H9 (cell line): ENCODE measurements around the gene RYR3. TPM values are rescaled to one million over a fixed set of nuclear protein-coding genes. Genes with fewer than 3 reads are reported as not detected.

Source experiments
- DNase-seq: peaks from one replicate; pipeline ENCODE4 v3.0.0-alpha.2; 2017
- H2AFZ ChIP-seq: one replicate; pipeline ENCODE4 v1.6.1; 2013; ENCODE audit warnings: mild to moderate bottlenecking, low read length, control low read depth, moderate library complexity
- H2AK5ac ChIP-seq: 2 replicates; pipeline ENCODE4 v1.6.1; 2013; ENCODE audit warnings: low read length, control low read depth, mixed read lengths; ENCODE audit not compliant: insufficient read length
- H2BK120ac ChIP-seq: one replicate; pipeline ENCODE4 v1.6.1; 2013; ENCODE audit warnings: low read depth, mild to moderate bottlenecking, low read length, control low read depth, inconsistent platforms; ENCODE audit not compliant: poor library complexity, severe bottlenecking
- H2BK12ac ChIP-seq: 2 replicates; pipeline ENCODE4 v1.6.1; 2013; ENCODE audit warnings: low read length, control low read depth, mixed read lengths, low read depth; ENCODE audit not compliant: insufficient read length
- H2BK15ac ChIP-seq: 2 replicates; pipeline ENCODE4 v1.6.1; 2013; ENCODE audit warnings: low read depth, low read length, control low read depth
- H2BK20ac ChIP-seq: one replicate; pipeline ENCODE4 v1.6.1; 2013; ENCODE audit warnings: low read depth, mild to moderate bottlenecking, low read length, control low read depth, inconsistent platforms; ENCODE audit not compliant: poor library complexity, severe bottlenecking
- H2BK5ac ChIP-seq: 2 replicates; pipeline ENCODE4 v1.6.1; 2013; ENCODE audit warnings: low read length, control low read depth, mixed read lengths; ENCODE audit not compliant: insufficient read length
- H3K14ac ChIP-seq: 2 replicates; pipeline ENCODE4 v1.6.1; 2013; ENCODE audit warnings: low read length, control low read depth; ENCODE audit not compliant: insufficient read depth
- H3K18ac ChIP-seq: 2 replicates; pipeline ENCODE4 v1.6.1; 2013; ENCODE audit warnings: low read depth, mild to moderate bottlenecking, mixed read lengths, low read length, control low read depth; ENCODE audit not compliant: insufficient read length
- H3K23ac ChIP-seq: 2 replicates; pipeline ENCODE4 v1.6.1; 2013; ENCODE audit warnings: low read length, control low read depth, mixed read lengths, low read depth; ENCODE audit not compliant: insufficient read length
- H3K23me2 ChIP-seq: 2 replicates; pipeline ENCODE4 v1.6.1; 2013; ENCODE audit warnings: low read depth, mild to moderate bottlenecking, mixed read lengths, low read length, control low read depth; ENCODE audit not compliant: insufficient read length, poor library complexity, severe bottlenecking
- H3K27ac ChIP-seq: 2 replicates; pipeline ENCODE4 v1.5.1; 2013; ENCODE audit warnings: low read length, control low read depth, mixed read lengths, low read depth; ENCODE audit not compliant: insufficient read length
- H3K27me3 ChIP-seq: 2 replicates; pipeline ENCODE4 v1.6.1; 2013; ENCODE audit warnings: low read length, control low read depth, inconsistent platforms; ENCODE audit not compliant: insufficient read depth
- H3K4ac ChIP-seq: 2 replicates; pipeline ENCODE4 v1.6.1; 2013; ENCODE audit warnings: low read depth, mild to moderate bottlenecking, control low read depth, inconsistent platforms, low read length, moderate library complexity
- H3K4me1 ChIP-seq: 2 replicates; pipeline ENCODE4 v1.6.1; 2013; ENCODE audit warnings: low read length, control low read depth, inconsistent platforms; ENCODE audit not compliant: insufficient read depth
- H3K4me2 ChIP-seq: 2 replicates; pipeline ENCODE4 v1.6.1; 2013; ENCODE audit warnings: low read length, control low read depth, mixed read lengths; ENCODE audit not compliant: insufficient read length, insufficient read depth
- H3K56ac ChIP-seq: 2 replicates; pipeline ENCODE4 v1.6.1; 2013; ENCODE audit warnings: low read depth, mild to moderate bottlenecking, mixed read lengths, low read length, control low read depth; ENCODE audit not compliant: insufficient read length
- H3K79me1 ChIP-seq: 2 replicates; pipeline ENCODE4 v1.6.1; 2013; ENCODE audit warnings: low read depth, mild to moderate bottlenecking, moderate library complexity, low read length, control low read depth, inconsistent platforms; ENCODE audit not compliant: insufficient read depth, poor library complexity, severe bottlenecking
- H3K79me2 ChIP-seq: 2 replicates; pipeline ENCODE4 v1.6.1; 2013; ENCODE audit warnings: low read length, control low read depth, inconsistent platforms; ENCODE audit not compliant: insufficient read depth
- H3K9ac ChIP-seq: 2 replicates; pipeline ENCODE4 v1.6.1; 2013; ENCODE audit warnings: low read length, control low read depth, mixed read lengths; ENCODE audit not compliant: insufficient read length; ENCODE audit errors: extremely low read depth
- H3K9me3 ChIP-seq: one replicate; pipeline ENCODE4 v1.6.1; 2013; ENCODE audit warnings: low read depth, low read length, inconsistent platforms; ENCODE audit not compliant: control insufficient read depth
- H3T11ph ChIP-seq: one replicate; pipeline ENCODE4 v1.6.1; 2013; ENCODE audit warnings: mild to moderate bottlenecking, low read length, control low read depth, inconsistent platforms
- H4K20me1 ChIP-seq: one replicate; pipeline ENCODE4 v1.6.1; 2013; ENCODE audit not compliant: control insufficient read depth, insufficient read length, insufficient read depth
- H4K5ac ChIP-seq: 2 replicates; pipeline ENCODE4 v1.6.1; 2013; ENCODE audit warnings: low read depth, mild to moderate bottlenecking, mixed read lengths, low read length, control low read depth; ENCODE audit not compliant: insufficient read length
- H4K8ac ChIP-seq: replicated peaks from 2 replicates; pipeline ENCODE4 v1.6.1; 2013; ENCODE audit warnings: low read length, control low read depth, mixed read lengths, low read depth; ENCODE audit not compliant: insufficient read length
- H4K91ac ChIP-seq: 2 replicates; pipeline ENCODE4 v1.6.1; 2013; ENCODE audit warnings: low read depth, mild to moderate bottlenecking, moderate library complexity, mixed read lengths, low read length, control low read depth; ENCODE audit not compliant: insufficient read length
- H3K27ac Mint-ChIP-seq, 3 experiments: 2 replicates in 2 of 3; 3 replicates in 1 of 3; pipeline ENCODE4 v1.8.0; 2020 to 2021; ENCODE audit warnings: mixed read lengths in 3 of 3, mild to moderate bottlenecking in 1 of 3, moderate library complexity in 1 of 3
- H3K27me3 Mint-ChIP-seq: 2 replicates; pipeline ENCODE4 v1.8.0; 2021; ENCODE audit warnings: low read depth, mild to moderate bottlenecking, moderate library complexity, mixed read lengths
- H3K36me3 Mint-ChIP-seq, 3 experiments: 2 replicates in 2 of 3; 3 replicates in 1 of 3; pipeline ENCODE4 v1.8.0; 2020 to 2021; ENCODE audit warnings: low read depth in 3 of 3, mixed read lengths in 3 of 3; ENCODE audit not compliant: insufficient read depth in 1 of 3
- H3K4me1 Mint-ChIP-seq, 2 experiments: 2 replicates each; pipeline ENCODE4 v1.8.0; 2020; ENCODE audit warnings: mixed read lengths in 2 of 2
- H3K4me3 Mint-ChIP-seq, 2 experiments: 2 replicates in 1 of 2; 3 replicates in 1 of 2; pipeline ENCODE4 v1.8.0; 2020 to 2021; ENCODE audit warnings: mild to moderate bottlenecking in 2 of 2, mixed read lengths in 2 of 2, moderate library complexity in 1 of 2
- H3K9me3 Mint-ChIP-seq, 2 experiments: 2 replicates in 1 of 2; 3 replicates in 1 of 2; pipeline ENCODE4 v1.8.0; 2020; ENCODE audit warnings: mild to moderate bottlenecking in 2 of 2, mixed read lengths in 2 of 2, moderate library complexity in 1 of 2
- CTCF ChIP-seq: fragments of 200-600 bp; sonication (generic); conservative IDR thresholded peaks from 3 replicates; pipeline ENCODE4 v1.8.0; 2021; ENCODE audit warnings: antibody characterized with exemption, mild to moderate bottlenecking
- WGBS: extraction: QIAGEN DNeasy Blood & Tissue Kit; methylation state at CpG from one replicate; pipeline ENCODE4 v1.1.7; 2013; ENCODE audit warnings: missing lambda C conversion rate, low lambda C conversion rate, mixed read lengths; ENCODE audit not compliant: insufficient read length; ENCODE audit errors: extremely low coverage; 5-methylcytosine and 5-hydroxymethylcytosine counted together
- total RNA-seq: library from RNA; stranded (reverse); gene quantifications from 2 replicates; pipeline ENCODE4 v1.2.1, GENCODE V29; 2021

RYR3 gene
- total RNA-seq, 1 experiment from 2014 or later, result 0.85 TPM

- no peak overlapping the region for H2AK5ac ChIP-seq
- no peak overlapping the region for H3K56ac ChIP-seq
- no peak overlapping the region for H3K9ac ChIP-seq
- H3K9me3 ChIP-seq, result no peaks in the 10 kb centered on the region
- TF ChIP-seq CTCF, result no peak
- H2BK5ac ChIP-seq, result no peak overlapping the region
- no peaks in the 10 kb centered on the region for H3K79me2 ChIP-seq
- no peak overlapping the region for H3K14ac ChIP-seq
- H2BK20ac ChIP-seq, result no peak overlapping the region
- no peak overlapping the region for H2BK12ac ChIP-seq
- H3K4me1 Mint-ChIP-seq, result no peaks in the 10 kb centered on the region
- no peaks in the 10 kb centered on the region for H3K27me3 ChIP-seq
- peaks cover 13 to 16% of the 10 kb centered on the region in 2 experiments for H3K9me3 Mint-ChIP-seq
- H3K4me2 ChIP-seq, result no peak overlapping the region
- H2BK120ac ChIP-seq, result no peak overlapping the region
- no peak overlapping the region for H3K23ac ChIP-seq
- no CpG with 5 or more reads among the region's 2 CpGs for WGBS
- no peak overlapping the region for H3T11ph ChIP-seq
- no peak overlapping the region for H3K27ac Mint-ChIP-seq
- peaks cover 2 to 9% (median 4%) of the 10 kb centered on the region in 3 experiments; a peak in 5 of 7 replicates for H3K36me3 Mint-ChIP-seq
- H3K23me2 ChIP-seq, result no peaks in the 10 kb centered on the region
- no peak overlapping the region for H2BK15ac ChIP-seq
- H3K18ac ChIP-seq, result no peak overlapping the region
- no peak overlapping the region for H3K4ac ChIP-seq
- H3K27ac ChIP-seq, result no peak overlapping the region
- H3K4me3 Mint-ChIP-seq, result no peak overlapping the region
- no peak for DNase-seq
- H3K4me1 ChIP-seq, result no peaks in the 10 kb centered on the region
- H3K79me1 ChIP-seq, result no peaks in the 10 kb centered on the region
- no peaks in the 10 kb centered on the region for H4K20me1 ChIP-seq
- H4K8ac ChIP-seq, result no peak overlapping the region
- no peak overlapping the region for H4K5ac ChIP-seq
- peaks cover 7% of the 10 kb centered on the region; the same call in 1 of the 2 replicates for H3K27me3 Mint-ChIP-seq
- no peak overlapping the region for H2AFZ ChIP-seq
- no peak overlapping the region for H4K91ac ChIP-seq
These were observed 166.1 kb downstream of the RYR3 start for GRCh38 chr15:33476908-33477307.
